T-cell (primary cell): ENCODE measurements around the gene TMEM253. TPM values are rescaled to one million over a fixed set of nuclear protein-coding genes. Genes with fewer than 3 reads are reported as not detected.
A peak's percentile ranks its signal among the peaks of the same experiment; 100 is the strongest.

Source experiments
- ATAC-seq, 4 experiments: fragments of 200-7000 bp in 3 of 4; fragments of 150-1000 bp in 1 of 4; cut with Tn5 transposase; replicated peaks in 1 of 4; 1 replicate in 3 of 4; 2 replicates in 1 of 4; pipeline ENCODE4 v1.10.0; 2021; ENCODE audit warnings: moderate library complexity in 3 of 4, mild to moderate bottlenecking in 2 of 4, moderate number of reproducible peaks in 1 of 4
- CTCF ChIA-PET, 2 donors: fragments of 300-600 bp; sonication (Branson Sonifier 250); formaldehyde crosslinking; loops; one replicate each; lab custom pipeline; 2022; ENCODE audit warnings: antibody characterized with exemption in 2 of 2; lab: Charles Lee
- POLR2A ChIA-PET, 2 donors: fragments of 300-600 bp; sonication (Branson Sonifier 250); formaldehyde crosslinking; loops; one replicate each; lab custom pipeline; 2022; ENCODE audit warnings: antibody characterized with exemption in 2 of 2; lab: Charles Lee
- DNase-seq, 35 experiments: peaks; one replicate each; pipeline versions ENCODE4 v3.0.0 to v3.0.0-alpha.2; 2013 to 2023
- H3K27ac ChIP-seq: one replicate; pipeline ENCODE4 v1.5.1; 2013; ENCODE audit warnings: low read length
- H3K27me3 ChIP-seq, 2 experiments: replicated peaks in 1 of 2; 1 replicate in 1 of 2; 2 replicates in 1 of 2; pipeline versions ENCODE4 v1.6.1 to v1.7.0; 2013; ENCODE audit warnings: low read length in 1 of 2, mixed read lengths in 1 of 2; ENCODE audit not compliant: control insufficient read depth in 2 of 2, insufficient read depth in 2 of 2; ENCODE audit errors: extremely low read depth in 1 of 2
- H3K36me3 ChIP-seq, 2 donors: 1 replicate in 1 of 2; 2 replicates in 1 of 2; pipeline versions ENCODE4 v1.6.1 to v1.7.0; 2013; ENCODE audit warnings: low read length in 1 of 2; ENCODE audit not compliant: control insufficient read depth in 2 of 2, insufficient read depth in 1 of 2; ENCODE audit errors: extremely low read depth in 1 of 2
- H3K4me1 ChIP-seq, 2 experiments: 1 replicate in 1 of 2; 2 replicates in 1 of 2; pipeline versions ENCODE4 v1.6.1 to v1.7.0; 2013; ENCODE audit warnings: low read length in 2 of 2, mixed read lengths in 1 of 2; ENCODE audit not compliant: insufficient read depth in 2 of 2, control insufficient read depth in 1 of 2; ENCODE audit errors: extremely low read depth in 1 of 2
- H3K4me3 ChIP-seq, 2 donors: 1 replicate in 1 of 2; 2 replicates in 1 of 2; pipeline versions ENCODE4 v1.5.1 to v1.7.0; 2013; ENCODE audit warnings: mild to moderate bottlenecking in 2 of 2, low read length in 1 of 2, moderate library complexity in 1 of 2; ENCODE audit not compliant: control insufficient read depth in 1 of 2; ENCODE audit errors: extremely low read depth in 1 of 2
- H3K9me3 ChIP-seq: 2 replicates; pipeline ENCODE4 v1.7.0; 2013
- H3K27ac Mint-ChIP-seq, 2 donors: one replicate each; pipeline ENCODE4 v1.8.0; 2020 to 2021; ENCODE audit warnings: mild to moderate bottlenecking in 2 of 2, mixed read lengths in 2 of 2
- H3K27me3 Mint-ChIP-seq, 2 donors: one replicate each; pipeline ENCODE4 v1.8.0; 2021 to 2022; ENCODE audit warnings: mixed read lengths in 2 of 2
- H3K36me3 Mint-ChIP-seq: one replicate; pipeline ENCODE4 v1.8.0; 2021; ENCODE audit warnings: mixed read lengths
- H3K4me1 Mint-ChIP-seq, 3 donors: one replicate each; pipeline ENCODE4 v1.8.0; 2020 to 2022; ENCODE audit warnings: mixed read lengths in 3 of 3, mild to moderate bottlenecking in 1 of 3
- H3K4me3 Mint-ChIP-seq, 3 donors: one replicate each; pipeline ENCODE4 v1.8.0; 2020 to 2022; ENCODE audit warnings: mild to moderate bottlenecking in 3 of 3, mixed read lengths in 3 of 3, moderate library complexity in 3 of 3
- H3K9me3 Mint-ChIP-seq, 3 donors: one replicate each; pipeline ENCODE4 v1.8.0; 2020 to 2022; ENCODE audit warnings: mixed read lengths in 3 of 3
- WGBS: methylation state at CpG from one replicate; pipeline ENCODE4 v1.1.5; 2013; ENCODE audit warnings: missing lambda C conversion rate; ENCODE audit not compliant: insufficient coverage; 5-methylcytosine and 5-hydroxymethylcytosine counted together
- total RNA-seq, 35 experiments: library from RNA in 6 of 35; stranded (reverse) in 6 of 35; fragments of 120-200 nt in 1 of 35; gene quantifications; one replicate each; pipeline versions ENCODE4 v1.2.1 to v1.2.4 and lab custom pipeline; 2013 to 2026

The TMEM253 gene
- total RNA-seq, 5 donors from 2014 or later (not counting 1 experiment from before 2014, with no cell fraction given): 0.49 TPM; not detected in 4

DNA sequence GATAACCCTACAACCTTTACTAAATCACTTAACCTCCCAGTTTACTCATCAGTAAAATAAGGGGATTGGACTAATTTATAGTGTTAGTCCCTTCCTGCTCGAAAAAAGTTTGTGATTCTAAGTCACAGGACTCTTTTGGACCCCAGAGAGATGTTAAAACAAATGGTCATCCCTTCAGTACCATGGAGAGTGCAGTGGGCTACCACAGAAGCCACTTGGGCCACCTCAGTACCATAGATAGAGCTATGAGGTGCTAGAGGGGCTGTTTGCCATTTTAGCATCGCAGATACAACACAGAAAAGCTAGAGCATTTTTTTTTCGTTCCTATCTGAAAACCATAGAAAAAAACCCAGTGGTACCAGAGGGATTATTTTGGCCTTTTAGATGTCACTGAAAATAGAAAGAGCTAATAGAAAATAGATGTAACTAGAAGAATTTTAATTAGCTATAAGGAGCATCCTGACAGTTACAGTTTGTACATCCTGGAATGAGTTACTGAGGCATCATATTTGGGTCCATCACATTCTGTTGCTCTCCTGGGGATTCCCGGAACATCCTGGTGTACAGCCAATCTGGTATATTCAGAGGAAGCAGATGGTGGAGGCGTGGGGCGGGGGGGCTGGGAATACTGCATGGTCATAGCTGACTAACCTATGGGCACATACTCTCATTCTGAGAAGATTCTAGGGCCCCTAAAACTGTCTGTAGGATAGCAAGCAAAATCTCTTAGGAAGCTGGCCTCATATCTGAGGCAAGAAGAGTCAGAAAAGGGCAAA is 5.2 kb upstream of the TMEM253 start:
- Histone ChIP-seq H3K9me3 (no peaks in the 10 kb centered on the region), H3K4me3 (no peak overlapping the region), H3K27ac (no peak overlapping the region), H3K4me1 (peaks cover 5 to 26% of the 10 kb centered on the region in 2 experiments), H3K36me3 (peaks cover 0 to 4% of the 10 kb centered on the region in 2 donors), H3K27me3 (peaks cover 0 to 4% of the 10 kb centered on the region in 2 experiments)
- ATAC-seq (no peak), DNase-seq (no peak)
- WGBS: 90% methylated on average over 2 of the region's 6 CpGs
- Mint-ChIP-seq H3K4me3 (no peak overlapping the region), H3K9me3 (no peaks in the 10 kb centered on the region), H3K27ac (peak overlapping the region; percentile 25 to 83), H3K36me3 (peaks cover 3% of the 10 kb centered on the region), H3K4me1 (peaks cover 23 to 31% (median 25%) of the 10 kb centered on the region in 3 donors), H3K27me3 (peaks cover 0 to 1% of the 10 kb centered on the region in 2 donors)
- POLR2A ChIA-PET: interaction anchor here (0.6 to 0.9 kb wide), 5 partner anchors 8 to 176 kb away, joined by 3 to 4 read pairs (median 3); no protein-coding TSS in a partner anchor
- CTCF ChIA-PET: interaction anchor here (0.7 to 4.8 kb wide), 12 partner anchors 8 to 83 kb away, joined by 3 to 68 read pairs (median 7); no protein-coding TSS in a partner anchor

GRCh38 chr14:21096438-21096837 is 4.4 kb upstream of the TMEM253 start:
- H3K4me3 ChIP-seq: no peak overlapping the region

DNA sequence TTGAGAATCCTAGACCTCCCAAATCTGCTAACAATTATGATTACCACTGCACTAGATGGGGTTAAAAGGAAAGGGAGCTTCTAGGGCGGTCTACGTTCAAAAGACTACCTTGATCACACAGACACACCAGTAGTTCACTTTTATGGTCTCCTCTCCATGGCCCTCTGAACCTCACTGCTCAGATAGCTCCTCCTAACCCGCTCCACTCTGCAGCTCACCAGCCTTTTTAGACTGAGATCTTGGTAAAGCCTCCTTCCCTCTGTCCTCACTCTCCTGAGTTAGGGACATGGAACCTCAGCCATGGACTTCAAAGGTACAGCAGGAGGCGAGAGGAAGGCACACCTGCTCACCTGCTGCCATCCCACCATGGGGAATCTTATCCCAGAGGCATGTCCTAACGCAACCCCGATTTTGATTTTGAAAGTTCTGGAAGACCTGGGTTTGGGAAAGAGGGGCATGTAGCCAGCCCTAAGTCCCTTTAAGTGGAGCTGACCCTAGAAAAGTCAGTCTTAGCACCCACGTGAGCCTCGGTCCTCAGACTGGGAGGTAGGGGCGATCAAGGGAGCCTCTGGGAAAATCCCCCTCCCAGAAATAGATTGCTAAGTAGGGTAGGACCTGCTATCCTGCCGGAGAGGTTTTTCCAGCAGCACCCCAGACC is 3.8 kb upstream of the TMEM253 start:
- peak overlapping the region; percentile 77 to 82 (median 81) for H3K4me3 Mint-ChIP-seq
- peaks cover 21 to 28% (median 25%) of the 10 kb centered on the region in 3 donors for H3K4me1 Mint-ChIP-seq
- no peaks in the 10 kb centered on the region for H3K9me3 Mint-ChIP-seq
- H3K36me3 Mint-ChIP-seq: peaks cover 3% of the 10 kb centered on the region
- peaks cover 0 to 1% of the 10 kb centered on the region in 2 donors for H3K27me3 Mint-ChIP-seq
- Histone ChIP-seq H3K4me3 (peak overlapping the region; percentile 29 to 33), H3K27ac (peak overlapping the region; percentile 71), H3K36me3 (no peaks in the 10 kb centered on the region), H3K9me3 (no peaks in the 10 kb centered on the region), H3K4me1 (peaks cover 5 to 26% of the 10 kb centered on the region in 2 experiments), H3K27me3 (peaks cover 0 to 9% of the 10 kb centered on the region in 2 experiments)
- ATAC-seq: peak in 1 of 4 experiments; percentile 41
- ChIA-PET POLR2A (interaction anchor here in 1 of 2 donors (0.6 kb wide), 2 partner anchors 31 to 436 kb away, joined by 3 to 4 read pairs; no protein-coding TSS in a partner anchor), CTCF (interaction anchor here (0.8 to 2.3 kb wide), 5 partner anchors 10 to 82 kb away, joined by 4 to 9 read pairs (median 7); partner anchors contain the start of gene ARHGEF40 (in 1 of the 2))
- whole genome bisulfite sequencing: 78% methylated on average over 3 of the region's 10 CpGs
- peak overlapping the region; percentile 83 to 84 for H3K27ac Mint-ChIP-seq
- peak in 1 of 35 experiments; percentile 37 for DNase-seq

More at GRCh38 chr14:21096438-21096837, 4.4 kb upstream of the TMEM253 start:
- ATAC-seq: no peak
- WGBS: no CpG with 5 or more reads among the region's 3 CpGs
- Histone ChIP-seq H3K27ac (peak overlapping the region; percentile 71), H3K36me3 (no peaks in the 10 kb centered on the region), H3K4me1 (peaks cover 5 to 26% of the 10 kb centered on the region in 2 experiments), H3K9me3 (no peaks in the 10 kb centered on the region), H3K27me3 (peaks cover 0 to 4% of the 10 kb centered on the region in 2 experiments)
- Mint-ChIP-seq H3K36me3 (peaks cover 3% of the 10 kb centered on the region), H3K27ac (peak overlapping the region; percentile 83 to 84), H3K27me3 (peaks cover 0 to 1% of the 10 kb centered on the region in 2 donors), H3K4me1 (peaks cover 23 to 30% (median 25%) of the 10 kb centered on the region in 3 donors), H3K9me3 (no peaks in the 10 kb centered on the region), H3K4me3 (peak overlapping the region in 2 of 3 donors; percentile 81 to 82)
- ChIA-PET CTCF (interaction anchor here (0.9 to 4.8 kb wide), 9 partner anchors 8 to 84 kb away, joined by 3 to 68 read pairs (median 9); no protein-coding TSS in a partner anchor), POLR2A (interaction anchor here in 1 of 2 donors (0.6 kb wide), 1 partner anchor 31 kb away, joined by 3 read pairs; no protein-coding TSS in a partner anchor)
- DNase-seq: no peak

DNA sequence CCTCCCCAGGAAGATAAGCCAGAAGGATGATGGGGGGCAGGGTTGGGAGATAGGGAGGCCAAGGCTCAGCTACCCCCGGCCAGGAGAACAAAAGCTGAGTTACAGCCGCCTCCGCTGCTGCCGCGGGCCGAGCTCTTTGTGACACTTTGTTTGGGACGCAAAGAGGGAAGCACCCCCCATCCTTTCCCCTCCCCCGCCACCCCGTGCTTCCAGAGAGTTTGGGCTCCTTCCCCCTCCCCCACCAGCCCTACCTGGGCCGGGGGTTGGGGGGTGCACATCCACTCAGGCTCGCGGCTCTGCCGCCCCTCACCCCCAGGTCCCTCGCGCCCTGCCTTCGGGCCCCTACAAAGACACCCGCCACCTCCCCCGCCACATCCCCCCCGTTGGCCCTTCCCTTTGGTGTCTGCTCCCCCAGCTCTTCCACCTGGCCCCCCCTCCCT is 3.2 kb upstream of the TMEM253 start:
- peak overlapping the region; percentile 77 to 82 (median 81) for H3K4me3 Mint-ChIP-seq
- Histone ChIP-seq H3K36me3 (no peaks in the 10 kb centered on the region), H3K4me1 (peaks cover 5 to 20% of the 10 kb centered on the region in 2 experiments), H3K27ac (peak overlapping the region; percentile 71), H3K4me3 (peak overlapping the region; percentile 29 to 33), H3K27me3 (peaks cover 0 to 9% of the 10 kb centered on the region in 2 experiments), H3K9me3 (no peaks in the 10 kb centered on the region)
- ATAC-seq (peak; percentile 3 to 25 (median 6)), DNase-seq (peak in 1 of 35 experiments; percentile 40)
- H3K27me3 Mint-ChIP-seq: peaks cover 0 to 1% of the 10 kb centered on the region in 2 donors
- H3K36me3 Mint-ChIP-seq: no peaks in the 10 kb centered on the region
- peaks cover 18 to 29% (median 22%) of the 10 kb centered on the region in 3 donors for H3K4me1 Mint-ChIP-seq
- POLR2A ChIA-PET: interaction anchor here in 1 of 2 donors (0.6 kb wide), 3 partner anchors 54 to 694 kb away, joined by 4 to 5 read pairs (median 4); no protein-coding TSS in a partner anchor
- no CpG with 5 or more reads among the region's 19 CpGs for WGBS
- no peaks in the 10 kb centered on the region for H3K9me3 Mint-ChIP-seq
- CTCF ChIA-PET: interaction anchor here (0.6 to 2.3 kb wide), 6 partner anchors 9 to 745 kb away, joined by 3 to 9 read pairs (median 4); partner anchors contain the start of gene ARHGEF40 (in 1 of the 2)
- peak overlapping the region; percentile 83 to 84 for H3K27ac Mint-ChIP-seq

DNA sequence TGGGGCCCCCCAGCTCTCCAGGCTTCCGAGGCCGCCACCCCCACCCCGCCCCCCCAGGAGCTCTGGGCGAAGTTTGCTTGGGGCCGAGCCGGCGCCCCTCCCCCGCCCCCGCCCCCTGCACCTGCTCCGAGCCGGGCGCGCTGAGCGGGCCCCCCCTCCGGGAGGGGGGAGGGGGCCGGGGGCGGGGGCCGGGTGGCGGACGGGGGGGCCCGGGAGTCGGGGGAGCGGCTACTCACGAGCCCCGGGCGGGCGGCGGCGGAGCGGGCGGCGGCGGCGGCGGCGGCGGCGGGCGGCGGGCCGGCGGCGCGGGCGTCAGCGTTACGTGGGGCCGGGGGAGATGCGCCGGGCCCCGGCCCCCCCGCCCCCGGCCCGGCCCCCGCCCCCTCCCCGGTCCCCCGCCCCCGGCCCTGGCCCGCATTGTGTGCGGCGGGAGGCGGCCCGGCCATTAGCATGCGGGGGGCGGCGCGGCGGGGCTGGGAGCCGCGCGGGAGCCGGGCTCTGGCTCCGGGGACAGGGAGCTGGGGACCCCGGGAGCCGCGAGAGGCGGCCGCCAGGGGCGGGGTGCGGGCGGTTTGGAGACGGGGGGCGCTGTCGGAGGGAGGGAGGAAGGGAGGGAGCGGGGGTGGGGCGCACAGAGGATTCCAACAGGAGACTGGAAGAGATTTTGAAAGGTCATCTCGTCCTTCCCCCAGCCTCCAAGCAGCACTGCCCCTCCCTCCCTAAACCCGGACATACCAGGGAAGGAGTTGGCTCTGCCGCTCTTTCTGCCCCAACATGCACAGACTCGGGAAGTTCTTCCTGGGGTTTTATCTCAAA is 2.6 kb upstream of the TMEM253 start, which contains the start of gene ZNF219:
ZNF219 (minus strand) TSS at position 580 of the 816 bp plus-strand sequence. CDS start 5,064 bp downstream, outside the sequence.
- Histone ChIP-seq H3K9me3 (no peaks in the 10 kb centered on the region), H3K27ac (peak within 1 kb of the TSS; percentile 71), H3K4me3 (peak within 1 kb of the TSS; percentile 60 to 63), H3K4me1 (peaks cover 7 to 21% of the 10 kb centered on the region in 2 experiments), H3K36me3 (no peaks in the 10 kb centered on the region), H3K27me3 (peaks cover 0 to 9% of the 10 kb centered on the region in 2 experiments)
- Mint-ChIP-seq H3K27me3 (peaks cover 0 to 1% of the 10 kb centered on the region in 2 donors), H3K4me1 (peaks cover 19 to 29% (median 20%) of the 10 kb centered on the region in 3 donors), H3K36me3 (no peaks in the 10 kb centered on the region), H3K9me3 (no peaks in the 10 kb centered on the region), H3K27ac (peak within 1 kb of the TSS; percentile 83 to 84), H3K4me3 (peak within 1 kb of the TSS; percentile 80 to 88 (median 87))
- ATAC-seq (peak; percentile 56 to 62 (median 58)), DNase-seq (peak in 9 of 35 experiments; percentile 14 to 57 (median 24))
- ChIA-PET POLR2A (interaction anchor here in 1 of 2 donors (0.6 kb wide), 2 partner anchors 55 to 695 kb away, joined by 4 to 5 read pairs; no protein-coding TSS in a partner anchor), CTCF (interaction anchor here (0.6 to 2.1 kb wide), 5 partner anchors 9 to 745 kb away, joined by 3 to 7 read pairs (median 4); partner anchors contain the start of gene ARHGEF40 (in 1 of the 2))
- WGBS: under 1% methylated on average over 44 of the region's 90 CpGs
